Endothelial cell of umbilical vein (primary cell): Measurements from ENCODE around the gene IL20. TPM values are rescaled to one million over a fixed set of nuclear protein-coding genes. Genes with fewer than 3 reads are reported as not detected.

Source experiments
- BruUV-seq: library from RNA; stranded (reverse); fragments of 400-500 nt; replicated peaks from 2 replicates; lab custom pipeline; 2021; lab: Mats Ljungman, UMichigan
- CTCF ChIA-PET: fragments of 300-600, 350-600 bp; sonication (Branson Sonifier 250); formaldehyde crosslinking; loops from one replicate; lab custom pipeline; 2021; ENCODE audit warnings: antibody characterized with exemption, inconsistent platforms; lab: Charles Lee
- POLR2A ChIA-PET: fragments of 300-600, 350-600 bp; sonication (Branson Sonifier 250); formaldehyde crosslinking; loops from one replicate; lab custom pipeline; 2021; ENCODE audit warnings: antibody characterized with exemption, inconsistent platforms; lab: Charles Lee
- DNase-seq: peaks from one replicate; pipeline ENCODE4 v3.0.0-alpha.2; 2011; ENCODE audit warnings: low read depth, low spot score
- FAIRE-seq: peaks from 2 replicates; lab custom pipeline; 2011; peaks lifted over from hg19 to GRCh38; lab: Jason Lieb, UNC
- H2AFZ ChIP-seq: 2 replicates; pipeline ENCODE4 v1.6.0; 2012; ENCODE audit warnings: low read depth, low read length, control low read depth, inconsistent platforms
- H3K27ac ChIP-seq: 2 replicates; pipeline ENCODE4 v1.5.1; 2011; ENCODE audit warnings: low read depth, mild to moderate bottlenecking, control low read depth, low read length, moderate library complexity; ENCODE audit not compliant: insufficient read depth
- H3K27me3 ChIP-seq, 2 experiments: 2 replicates each; pipeline versions ENCODE4 v1.6.0 to v1.6.1; 2011; ENCODE audit warnings: low read length in 2 of 2, mixed read lengths in 1 of 2; ENCODE audit not compliant: control insufficient read depth in 2 of 2, insufficient read depth in 2 of 2
- H3K36me3 ChIP-seq, 2 experiments: 2 replicates in 1 of 2; 3 replicates in 1 of 2; pipeline ENCODE4 v1.5.1; 2011; ENCODE audit warnings: low read length in 2 of 2, mild to moderate bottlenecking in 1 of 2, moderate library complexity in 1 of 2; ENCODE audit not compliant: control insufficient read depth in 2 of 2, insufficient read depth in 2 of 2; ENCODE audit errors: extremely low read depth in 1 of 2
- H3K4me1 ChIP-seq: 3 replicates; pipeline ENCODE4 v1.5.1; 2011; ENCODE audit warnings: mild to moderate bottlenecking, low read length; ENCODE audit not compliant: control insufficient read depth, insufficient read depth; ENCODE audit errors: extremely low read depth
- H3K4me2 ChIP-seq: 2 replicates; pipeline ENCODE4 v1.6.1; 2011; ENCODE audit warnings: low read length, control low read depth, mixed read lengths; ENCODE audit not compliant: insufficient read depth
- H3K4me3 ChIP-seq, 3 experiments: fragments of 200-600 bp in 1 of 3; sonication (generic), shearing (Covaris generic) in 1 of 3; replicated peaks in 1 of 3; 2 replicates each; pipeline ENCODE4 v1.5.1; 2011 to 2016; ENCODE audit warnings: control low read depth in 3 of 3, low read length in 3 of 3, mild to moderate bottlenecking in 2 of 3, inconsistent platforms in 1 of 3, low read depth in 1 of 3, moderate library complexity in 1 of 3; ENCODE audit not compliant: insufficient read depth in 1 of 3
- H3K79me2 ChIP-seq: 2 replicates; pipeline ENCODE4 v1.6.0; 2012; ENCODE audit warnings: low read length, inconsistent platforms; ENCODE audit not compliant: control insufficient read depth, insufficient read depth
- H3K9ac ChIP-seq: replicated peaks from 2 replicates; pipeline ENCODE3; 2011; ENCODE audit warnings: low read length, control low read depth; ENCODE audit not compliant: insufficient read depth; ENCODE audit errors: extremely low read depth
- H3K9me1 ChIP-seq: replicated peaks from 3 replicates; pipeline ENCODE4 v1.6.0; 2011; ENCODE audit warnings: mild to moderate bottlenecking, low read length; ENCODE audit not compliant: control insufficient read depth, insufficient read depth; ENCODE audit errors: extremely low read depth
- H3K9me3 ChIP-seq: replicated peaks from 2 replicates; pipeline ENCODE4 v1.5.1; 2012; ENCODE audit warnings: low read length, inconsistent platforms; ENCODE audit not compliant: control insufficient read depth, insufficient read depth
- H4K20me1 ChIP-seq: replicated peaks from 2 replicates; pipeline ENCODE3; 2011; ENCODE audit warnings: mild to moderate bottlenecking, low read length; ENCODE audit not compliant: control insufficient read depth, insufficient read depth; ENCODE audit errors: extremely low read depth
- CTCF ChIP-seq, 2 donors: IDR thresholded peaks; 1 replicate in 1 of 2; 2 replicates in 1 of 2; pipeline ENCODE4 v1.5.1; 2011; ENCODE audit warnings: low read length in 2 of 2, mild to moderate bottlenecking in 2 of 2, moderate library complexity in 2 of 2, control low read depth in 1 of 2, inconsistent platforms in 1 of 2, low read depth in 1 of 2; ENCODE audit not compliant: insufficient read depth in 1 of 2; ENCODE audit errors: extremely low read depth in 1 of 2
- EZH2 ChIP-seq: IDR thresholded peaks from 2 replicates; pipeline ENCODE4 v1.6.1; 2012; ENCODE audit warnings: borderline replicate concordance, low read depth, mild to moderate bottlenecking, moderate library complexity, low read length, inconsistent platforms; ENCODE audit not compliant: severe bottlenecking
- FOS ChIP-seq: IDR thresholded peaks from 2 replicates; pipeline ENCODE4 v1.6.1; 2011; ENCODE audit warnings: mild to moderate bottlenecking, low read length, moderate library complexity, borderline replicate concordance; ENCODE audit not compliant: insufficient read depth
- GATA2 ChIP-seq: IDR thresholded peaks from 2 replicates; pipeline ENCODE4 v1.7.0; 2011; ENCODE audit warnings: low read depth, mild to moderate bottlenecking, moderate library complexity, mixed read lengths, low read length; ENCODE audit not compliant: insufficient read length, insufficient read depth
- JUN ChIP-seq: IDR thresholded peaks from 2 replicates; pipeline ENCODE4 v1.6.1; 2011; ENCODE audit warnings: borderline replicate concordance, low read depth; ENCODE audit not compliant: insufficient read length, insufficient read depth
- MYC ChIP-seq: IDR thresholded peaks from one replicate; pipeline ENCODE4 v1.6.1; 2011; ENCODE audit warnings: mild to moderate bottlenecking, low read depth, low read length
- POLR2AphosphoS5 ChIP-seq: IDR thresholded peaks from 2 replicates; pipeline ENCODE4 v1.6.1; 2012; ENCODE audit warnings: low read depth, mild to moderate bottlenecking, control low read depth, low read length, moderate library complexity; ENCODE audit not compliant: insufficient read depth
- dilution Hi-C: fragments of 300-500 bp; cut with MboI; formaldehyde crosslinking; loops from one replicate; pipeline ENCODE4 v1.15.0; 2019; ENCODE audit warnings: low sequenced_read_pairs; ENCODE audit not compliant: extremely low pct_ligation_motif_present
- intact Hi-C: fragments of 100-400 bp; cut with micrococcal nuclease; formaldehyde crosslinking; loops from one replicate; pipeline ENCODE4 v1.10.0; 2022
- polyA plus RNA-seq, 4 experiments: library from polyadenylated mRNA; depleted of rRNA in 3 of 4; stranded (reverse) in 3 of 4; unstranded in 1 of 4; fragments of >200 nt; gene quantifications; 2 replicates each; pipeline versions ENCODE4 v1.2.1 to v1.2.3, GENCODE V29; 2011 to 2012; ENCODE audit warnings: missing spikeins in 1 of 4
- total RNA-seq: library from RNA; stranded (reverse); gene quantifications from 2 replicates; pipeline ENCODE4 v1.2.3, GENCODE V29; 2021

Gene IL20
- total and polyA plus RNA-seq, 2 donors (not counting 3 experiments of a cell fraction or from before 2014, with no cell fraction given) = not detected

- Histone ChIP-seq H3K27ac (no peak overlapping the region), H3K9ac (no peak overlapping the region), H3K36me3 (no peaks in the 10 kb centered on the region), H3K4me3 (no peak overlapping the region), H3K4me1 (no peaks in the 10 kb centered on the region), H3K4me2 (no peak overlapping the region), H3K9me3 (no peaks in the 10 kb centered on the region), H3K79me2 (no peaks in the 10 kb centered on the region), H2AFZ (no peak overlapping the region), H3K27me3 (peaks cover 3 to 9% of the 10 kb centered on the region in 2 experiments), H4K20me1 (no peaks in the 10 kb centered on the region), H3K9me1 (no peaks in the 10 kb centered on the region)
- dilution Hi-C loops = no loop called here
- ChIA-PET POLR2A (no interaction called here), CTCF (interaction anchor here (1.3 kb wide), 2 partner anchors 23 to 79 kb away, joined by 4 read pairs; no protein-coding TSS in a partner anchor)
- TF ChIP-seq CTCF (IDR thresholded peaks at IDR 0.05; ENCODE audit: extremely low read depth in 1 of 2, insufficient read depth in 1 of 2, low read depth in 1 of 2, low read length in 2 of 2) (no peak), MYC (no peak), FOS (no peak), JUN (no peak), GATA2 (no peak), EZH2 (no peak), POLR2AphosphoS5 (no peak)
- intact Hi-C loops = no loop called here
- BruUV-seq = no TSS peak
- no peak for DNase-seq
- FAIRE-seq = no peak
Measured at GRCh38 chr1:206832352-206832880, 33.0 kb upstream of the IL20 start.
